ENCODE data around the gene DOK6.

The DOK6 gene

DNA sequence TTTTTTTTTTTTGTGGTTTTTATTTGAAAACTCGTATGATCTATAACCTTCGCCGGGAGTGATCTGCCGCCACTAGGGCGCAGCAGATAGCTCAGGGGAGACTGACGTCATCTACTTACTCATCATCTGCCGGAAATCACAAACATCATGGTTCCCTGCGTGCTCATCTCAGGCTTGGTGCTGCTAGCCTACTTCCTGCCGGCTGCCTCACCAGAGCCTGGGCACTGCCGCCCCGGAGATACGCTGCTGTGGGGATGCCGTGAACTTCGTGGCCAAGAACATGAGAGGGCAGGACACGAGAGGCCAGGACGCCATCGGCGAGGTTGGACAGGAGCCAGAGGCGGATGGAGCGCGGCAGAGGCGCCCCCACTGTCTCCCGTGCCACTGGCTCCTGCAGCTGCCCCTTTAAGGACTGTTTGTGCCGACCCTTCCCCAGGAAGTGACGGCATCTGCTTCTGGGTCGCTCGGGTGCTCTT lies 68.8 kb downstream of the DOK6 start:
- TF ChIP-seq, protein P1, sequence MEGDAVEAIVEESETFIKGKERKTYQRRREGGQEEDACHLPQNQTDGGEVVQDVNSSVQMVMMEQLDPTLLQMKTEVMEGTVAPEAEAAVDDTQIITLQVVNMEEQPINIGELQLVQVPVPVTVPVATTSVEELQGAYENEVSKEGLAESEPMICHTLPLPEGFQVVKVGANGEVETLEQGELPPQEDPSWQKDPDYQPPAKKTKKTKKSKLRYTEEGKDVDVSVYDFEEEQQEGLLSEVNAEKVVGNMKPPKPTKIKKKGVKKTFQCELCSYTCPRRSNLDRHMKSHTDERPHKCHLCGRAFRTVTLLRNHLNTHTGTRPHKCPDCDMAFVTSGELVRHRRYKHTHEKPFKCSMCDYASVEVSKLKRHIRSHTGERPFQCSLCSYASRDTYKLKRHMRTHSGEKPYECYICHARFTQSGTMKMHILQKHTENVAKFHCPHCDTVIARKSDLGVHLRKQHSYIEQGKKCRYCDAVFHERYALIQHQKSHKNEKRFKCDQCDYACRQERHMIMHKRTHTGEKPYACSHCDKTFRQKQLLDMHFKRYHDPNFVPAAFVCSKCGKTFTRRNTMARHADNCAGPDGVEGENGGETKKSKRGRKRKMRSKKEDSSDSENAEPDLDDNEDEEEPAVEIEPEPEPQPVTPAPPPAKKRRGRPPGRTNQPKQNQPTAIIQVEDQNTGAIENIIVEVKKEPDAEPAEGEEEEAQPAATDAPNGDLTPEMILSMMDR (IDR thresholded peaks at IDR 0.05; ENCODE audit: control insufficient read depth, insufficient read depth, low read depth, low read length, missing control alignments) = no peak
- no peak for DNase-seq (ENCODE audit: low read depth)
- no peak overlapping the region for H3K4me3 ChIP-seq (ENCODE audit: control insufficient read depth, low read depth, low read length)

DNA sequence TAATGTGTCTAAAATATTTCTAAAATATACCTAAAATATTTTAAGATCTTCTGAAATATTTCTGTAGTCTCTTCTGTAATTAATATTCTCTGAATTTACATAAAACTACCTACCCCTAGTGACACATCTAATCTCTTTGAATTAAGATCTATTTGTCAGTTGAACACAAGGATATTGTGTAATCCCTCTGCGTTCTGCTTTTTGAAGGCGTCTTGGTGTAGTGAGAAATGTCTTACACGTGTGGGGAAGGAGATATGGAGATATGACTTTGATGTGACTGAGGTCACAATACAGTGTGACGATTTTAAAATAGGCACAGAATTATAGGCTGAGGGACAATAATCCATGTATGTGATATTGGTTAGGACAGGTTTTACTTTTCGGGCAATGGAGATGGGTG lies 79.8 kb downstream of the DOK6 start:
- no peak overlapping the region for H3K4me3 ChIP-seq (ENCODE audit: control insufficient read depth, low read depth, low read length)
- TF ChIP-seq, protein P1 (IDR thresholded peaks at IDR 0.05; ENCODE audit: control insufficient read depth, insufficient read depth, low read depth, low read length, missing control alignments) = no peak
- no peak for DNase-seq (ENCODE audit: low read depth)

DNA sequence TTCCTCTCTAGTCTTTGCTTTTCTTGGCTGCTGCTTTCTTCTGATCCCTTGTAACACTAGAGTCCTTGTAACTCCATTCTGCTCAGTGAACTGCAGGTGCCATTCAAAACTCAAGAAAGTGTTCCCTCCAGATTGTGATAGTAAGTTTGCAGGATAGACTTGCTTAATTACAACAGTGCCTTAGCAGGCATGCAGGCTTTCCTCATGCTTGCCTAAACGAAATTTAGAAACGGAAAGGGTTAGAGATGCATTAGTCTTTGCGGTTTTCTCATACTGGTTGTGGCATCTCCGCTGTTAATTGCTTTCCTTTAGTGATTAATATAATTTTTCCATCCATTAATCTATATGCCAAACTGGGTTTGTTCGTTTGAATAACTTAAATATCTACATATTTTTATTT lies 82.9 kb downstream of the DOK6 start:
- TF ChIP-seq, protein P1 (IDR thresholded peaks at IDR 0.05; ENCODE audit: control insufficient read depth, insufficient read depth, low read depth, low read length, missing control alignments) = no peak
- no peak overlapping the region for H3K4me3 ChIP-seq (ENCODE audit: control insufficient read depth, low read depth, low read length)

DNA sequence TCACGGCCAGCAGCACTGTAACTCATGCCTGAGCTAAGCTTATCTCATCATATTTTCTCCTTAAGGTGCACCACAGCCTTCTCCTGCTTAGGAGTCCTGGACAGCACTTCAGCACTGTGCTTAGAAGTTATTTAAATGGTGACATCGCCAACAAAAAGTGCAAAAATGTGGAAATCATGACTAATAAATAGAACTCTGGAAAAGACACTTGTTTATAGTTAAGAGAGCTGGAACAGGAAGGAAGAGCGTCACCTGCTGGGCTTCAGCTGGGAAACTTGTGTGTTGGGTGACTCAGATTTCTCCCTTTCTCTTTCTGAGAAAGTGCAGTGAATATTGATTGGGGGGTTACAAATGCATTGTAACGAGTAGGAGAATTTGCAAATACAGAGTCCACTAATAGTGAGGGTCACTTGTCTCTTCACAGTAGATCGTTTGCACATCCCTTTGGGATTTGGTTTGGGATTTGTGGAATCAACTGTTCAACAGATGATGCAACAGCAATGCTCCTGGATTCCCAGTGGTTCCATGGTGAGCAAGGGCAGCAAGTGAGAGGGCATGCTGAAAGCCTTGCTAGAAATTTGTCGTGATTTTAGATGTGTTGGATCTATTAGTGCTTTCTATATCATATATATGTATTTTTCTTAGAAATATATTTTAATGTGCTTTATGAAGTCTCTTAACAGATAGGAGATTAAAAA lies 84.2 kb downstream of the DOK6 start:
- peak; percentile 35 for DNase-seq (ENCODE audit: low read depth)

More for the DNA sequence above, 82.9 kb downstream of the DOK6 start:
- no peak for DNase-seq (ENCODE audit: low read depth)

DNA sequence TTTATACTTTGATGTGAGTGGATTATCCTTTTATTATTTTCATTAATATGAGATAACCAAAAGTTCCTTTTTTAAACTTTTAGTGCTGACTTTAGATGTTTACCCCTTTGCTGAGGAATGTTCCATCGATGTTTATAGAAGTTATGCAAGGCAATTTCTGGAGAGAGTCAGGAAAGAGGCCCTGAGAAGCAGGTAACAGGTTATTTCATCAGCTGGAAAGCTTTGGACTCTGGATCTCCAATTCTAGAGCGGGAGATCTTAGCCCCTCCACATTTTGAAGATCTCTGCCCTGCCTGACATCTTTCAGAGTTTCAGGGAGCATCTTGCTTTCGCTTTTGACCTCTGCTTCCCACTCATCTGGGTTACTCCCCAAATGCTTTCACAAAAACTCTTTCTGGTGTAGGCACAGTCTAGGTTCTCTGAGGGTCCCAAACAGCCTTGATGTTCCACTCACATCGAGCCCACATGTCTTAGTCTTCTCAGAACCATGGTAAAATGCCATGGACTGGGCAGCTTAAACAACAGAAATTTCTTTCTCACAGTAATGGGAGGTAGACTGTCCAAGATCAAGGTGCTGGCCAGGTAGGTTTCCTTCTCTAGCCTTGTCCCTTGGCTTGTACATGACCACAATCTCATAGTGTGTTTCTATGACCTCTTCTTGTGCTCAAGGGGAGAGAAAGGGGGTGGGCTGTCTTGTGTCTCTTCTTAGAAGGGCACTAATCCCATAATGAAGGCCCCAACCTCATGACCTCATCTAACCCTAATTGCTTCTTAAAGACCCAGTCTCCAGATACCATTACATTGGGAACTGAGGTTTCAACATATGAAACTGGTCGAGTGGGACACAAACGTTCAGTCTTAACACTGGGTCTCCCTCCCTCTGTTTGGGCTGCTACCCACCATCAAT lies 87.1 kb downstream of the DOK6 start:
- no peak for DNase-seq (ENCODE audit: low read depth)
- no peak overlapping the region for H3K4me3 ChIP-seq (ENCODE audit: control insufficient read depth, low read depth, low read length)
- TF ChIP-seq, protein P1 (IDR thresholded peaks at IDR 0.05; ENCODE audit: control insufficient read depth, insufficient read depth, low read depth, low read length, missing control alignments) = no peak

More for the DNA sequence above, 84.2 kb downstream of the DOK6 start:
- TF ChIP-seq, protein P1 (IDR thresholded peaks at IDR 0.05; ENCODE audit: control insufficient read depth, insufficient read depth, low read depth, low read length, missing control alignments) = peak; percentile 51
- no peak overlapping the region for H3K4me3 ChIP-seq (ENCODE audit: control insufficient read depth, low read depth, low read length)

DNA sequence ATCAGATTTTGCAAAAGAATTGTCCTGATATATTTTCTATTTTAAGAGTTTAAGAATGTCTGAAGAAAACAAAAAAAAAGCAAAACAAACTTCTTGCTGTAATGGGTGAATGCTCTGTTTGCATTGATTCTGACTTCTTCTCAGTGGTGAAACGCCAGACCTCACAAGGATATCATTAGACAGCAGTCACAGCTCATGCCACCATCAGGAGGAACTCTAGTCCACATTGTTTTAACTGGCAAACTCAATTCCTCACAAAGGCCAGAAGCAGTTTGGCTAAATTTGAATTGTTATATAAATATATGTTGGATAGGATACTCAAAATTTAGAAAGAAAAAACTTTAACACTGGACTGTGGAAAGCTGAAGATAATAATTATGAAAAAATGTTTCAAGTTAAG lies 89.4 kb downstream of the DOK6 start:
- H3K4me3 ChIP-seq (ENCODE audit: control insufficient read depth, low read depth, low read length) = no peak overlapping the region
- DNase-seq (ENCODE audit: low read depth) = no peak
- TF ChIP-seq, protein P1 (IDR thresholded peaks at IDR 0.05; ENCODE audit: control insufficient read depth, insufficient read depth, low read depth, low read length, missing control alignments) = no peak

Measured in AG09309 (cell line).